K562 (cell line): ENCODE results near the gene FPGS. TPM values are rescaled to one million over a fixed set of nuclear protein-coding genes. Genes with fewer than 3 reads are reported as not detected.

Source experiments
- CBX8 ChIP-seq: fragments of 200-600 bp; sonication (generic); IDR thresholded peaks from 2 replicates; pipeline ENCODE4 v1.6.1; 2012; ENCODE audit warnings: borderline replicate concordance, mixed run types, low read depth, mild to moderate bottlenecking, moderate library complexity, mixed read lengths, low read length, control low read depth, inconsistent platforms; ENCODE audit not compliant: poor library complexity, severe bottlenecking; ENCODE audit errors: extremely low read depth
- DLX4 ChIP-seq: fragments of 250-450 bp; sonication (Bioruptor Pico); IDR thresholded peaks from 2 replicates; pipeline ENCODE4 v1.6.1; 2021; ENCODE audit warnings: mild to moderate bottlenecking
- GATAD2B ChIP-seq: fragments of 450-650 bp; IDR thresholded peaks from 2 replicates; pipeline ENCODE4 v1.6.1; 2017; ENCODE audit warnings: mild to moderate bottlenecking, borderline replicate concordance
- HDAC3 ChIP-seq: fragments of 450-650 bp; IDR thresholded peaks from 2 replicates; pipeline ENCODE4 v1.6.1; 2018; ENCODE audit warnings: borderline replicate concordance, mild to moderate bottlenecking, moderate library complexity; ENCODE audit not compliant: partially characterized antibody
- JUND ChIP-seq, 2 experiments: IDR thresholded peaks; 2 replicates in 1 of 2; 3 replicates in 1 of 2; pipeline ENCODE4 v1.6.1; 2011; ENCODE audit warnings: borderline replicate concordance in 2 of 2, low read depth in 2 of 2, low read length in 2 of 2, improper control_type of control experiment in 1 of 2, missing biosample characterization in 1 of 2, missing genetic modification characterization in 1 of 2, missing genetic modification reagents in 1 of 2
- POLR2G ChIP-seq: fragments of 200-400 bp; formaldehyde crosslinking; IDR thresholded peaks from 2 replicates; pipeline ENCODE4 v1.6.1; 2017; ENCODE audit warnings: low read depth, mild to moderate bottlenecking, antibody characterized with exemption, low read length, moderate library complexity
- POLR2H ChIP-seq: IDR thresholded peaks from 2 replicates; pipeline ENCODE4 v1.6.1; 2016; ENCODE audit warnings: missing genetic modification characterization, low read depth, mild to moderate bottlenecking, control low read depth, missing compliant biosample characterization, moderate library complexity
- SNIP1 ChIP-seq: fragments of 450-650 bp; IDR thresholded peaks from 2 replicates; pipeline ENCODE4 v1.7.1; 2017; ENCODE audit warnings: low read depth, mild to moderate bottlenecking
- TAF9B ChIP-seq: fragments of 450-650 bp; IDR thresholded peaks from 2 replicates; pipeline ENCODE4 v1.6.1; 2018; ENCODE audit warnings: mild to moderate bottlenecking; ENCODE audit not compliant: partially characterized antibody
- ZBTB8A ChIP-seq: fragments of 450-650 bp; IDR thresholded peaks from 2 replicates; pipeline ENCODE4 v1.6.1; 2018; ENCODE audit warnings: mild to moderate bottlenecking, moderate library complexity; ENCODE audit not compliant: partially characterized antibody
- ZNF143 ChIP-seq: sonication (generic); formaldehyde crosslinking; IDR thresholded peaks from 2 replicates; pipeline ENCODE4 v1.9.0; 2022; ENCODE audit warnings: mild to moderate bottlenecking, missing genetic modification reagents
- polyA plus RNA-seq, 8 experiments: library from polyadenylated mRNA; depleted of rRNA in 4 of 8; stranded (reverse) in 5 of 8; unstranded in 3 of 8; fragments of >200 nt; fragmentation: Nextera tagmentation in 2 of 8; fragmentation: Illumina TruSeq in 1 of 8; extraction: Ambion mirVana in 2 of 8; extraction: Trizol in 1 of 8; gene quantifications; 2 replicates each; pipeline versions ENCODE4 v1.2.1 to v1.2.3, GENCODE V29; 2011 to 2014; ENCODE audit warnings: inconsistent platforms in 1 of 8, missing spikeins in 1 of 8
- total RNA-seq, 7 experiments: library from RNA; depleted of rRNA in 6 of 7; stranded (reverse); fragments of >200 nt in 6 of 7; fragmentation: Illumina TruSeq in 2 of 7; extraction: Trizol in 2 of 7; gene quantifications; 2 replicates each; pipeline versions ENCODE4 v1.2.1 to v1.2.3, GENCODE V29; 2011 to 2021; ENCODE audit warnings: low replicate concordance in 1 of 7
- TF ChIP-seq, protein P1 (sequence below): fragments of 450-650 bp; IDR thresholded peaks from 2 replicates; pipeline ENCODE4 v1.6.1; 2016; ENCODE audit warnings: missing biosample characterization, missing genetic modification characterization
- TF ChIP-seq, protein P2 (sequence below): IDR thresholded peaks from 2 replicates; pipeline ENCODE4 v1.6.1; 2016; ENCODE audit warnings: missing genetic modification characterization, missing compliant biosample characterization
- TF ChIP-seq, protein P3 (sequence below): fragments of 250-450 bp; sonication (Bioruptor Pico); IDR thresholded peaks from 2 replicates; pipeline ENCODE4 v1.9.0; 2021; ENCODE audit warnings: mild to moderate bottlenecking, inconsistent platforms
- TF ChIP-seq, protein P4 (sequence below): sonication (generic); formaldehyde crosslinking; IDR thresholded peaks from 2 replicates; pipeline ENCODE4 v1.4.0; 2020; ENCODE audit warnings: mild to moderate bottlenecking, missing genetic modification reagents

FPGS gene
- total and polyA plus RNA-seq, 9 of the 15 experiments (the other 6 are each of a cell fraction or from before 2014, with no cell fraction given): 0.84 to 86.4 (median 59.2) TPM

DNA sequence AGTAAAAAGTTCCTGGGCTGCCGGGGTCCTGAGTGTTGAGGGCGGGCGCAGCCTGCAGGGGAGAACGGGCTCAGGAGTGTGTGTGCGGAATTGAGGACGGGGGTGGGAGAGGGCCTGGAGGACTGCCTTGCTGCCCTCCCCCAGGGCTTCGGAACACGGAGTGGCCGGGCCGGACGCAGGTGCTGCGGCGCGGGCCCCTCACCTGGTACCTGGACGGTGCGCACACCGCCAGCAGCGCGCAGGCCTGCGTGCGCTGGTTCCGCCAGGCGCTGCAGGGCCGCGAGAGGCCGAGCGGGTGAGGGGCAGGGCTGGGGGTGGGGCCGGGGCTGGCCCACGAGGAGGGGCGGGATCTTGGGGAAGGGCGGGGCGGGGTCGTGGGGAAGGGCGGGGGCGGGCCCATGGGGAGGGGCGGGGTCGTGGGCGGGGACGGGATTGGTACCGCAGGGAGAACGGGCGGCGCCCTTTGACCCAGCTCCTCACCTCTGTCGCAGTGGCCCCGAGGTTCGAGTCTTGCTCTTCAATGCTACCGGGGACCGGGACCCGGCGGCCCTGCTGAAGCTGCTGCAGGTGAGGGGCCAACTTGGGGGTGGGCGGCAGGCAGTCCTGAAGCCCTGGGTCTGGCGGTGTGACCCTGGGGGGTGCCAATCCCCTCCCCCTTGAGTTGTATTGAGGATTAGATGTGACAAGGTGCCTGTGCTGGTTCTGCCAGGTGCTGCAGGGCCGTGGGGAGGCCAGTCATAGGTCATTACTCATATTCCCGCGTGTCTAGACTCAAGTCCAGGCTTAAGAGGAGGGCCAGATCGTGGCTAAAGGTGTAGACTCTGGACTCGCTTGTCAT lies 7.1 kb downstream of the FPGS start (continued):
- TF ChIP-seq SNIP1: no peak
- no peak for TF ChIP-seq DLX4 (CRISPR knock-in tag)
- TF ChIP-seq, protein P1, sequence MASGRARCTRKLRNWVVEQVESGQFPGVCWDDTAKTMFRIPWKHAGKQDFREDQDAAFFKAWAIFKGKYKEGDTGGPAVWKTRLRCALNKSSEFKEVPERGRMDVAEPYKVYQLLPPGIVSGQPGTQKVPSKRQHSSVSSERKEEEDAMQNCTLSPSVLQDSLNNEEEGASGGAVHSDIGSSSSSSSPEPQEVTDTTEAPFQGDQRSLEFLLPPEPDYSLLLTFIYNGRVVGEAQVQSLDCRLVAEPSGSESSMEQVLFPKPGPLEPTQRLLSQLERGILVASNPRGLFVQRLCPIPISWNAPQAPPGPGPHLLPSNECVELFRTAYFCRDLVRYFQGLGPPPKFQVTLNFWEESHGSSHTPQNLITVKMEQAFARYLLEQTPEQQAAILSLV (tag): no peak
- TF ChIP-seq CBX8: no peak
- TF ChIP-seq TAF9B: no peak
- no peak for TF ChIP-seq HDAC3
- peak; percentile 48; the same call in 1 of the 2 replicates for TF ChIP-seq POLR2G
- 0 out of 2 replicates have a peak, but pooled peaks have one; percentile 33 for TF ChIP-seq ZNF143 (CRISPR knock-in tag)
- TF ChIP-seq JUND (IDR thresholded peaks at IDR 0.05; ENCODE audit: borderline replicate concordance, low read depth, low read length): no peak
- no peak for TF ChIP-seq JUND (tag; IDR thresholded peaks at IDR 0.05; ENCODE audit: borderline replicate concordance, low read depth, low read length)
- TF ChIP-seq, protein P2, sequence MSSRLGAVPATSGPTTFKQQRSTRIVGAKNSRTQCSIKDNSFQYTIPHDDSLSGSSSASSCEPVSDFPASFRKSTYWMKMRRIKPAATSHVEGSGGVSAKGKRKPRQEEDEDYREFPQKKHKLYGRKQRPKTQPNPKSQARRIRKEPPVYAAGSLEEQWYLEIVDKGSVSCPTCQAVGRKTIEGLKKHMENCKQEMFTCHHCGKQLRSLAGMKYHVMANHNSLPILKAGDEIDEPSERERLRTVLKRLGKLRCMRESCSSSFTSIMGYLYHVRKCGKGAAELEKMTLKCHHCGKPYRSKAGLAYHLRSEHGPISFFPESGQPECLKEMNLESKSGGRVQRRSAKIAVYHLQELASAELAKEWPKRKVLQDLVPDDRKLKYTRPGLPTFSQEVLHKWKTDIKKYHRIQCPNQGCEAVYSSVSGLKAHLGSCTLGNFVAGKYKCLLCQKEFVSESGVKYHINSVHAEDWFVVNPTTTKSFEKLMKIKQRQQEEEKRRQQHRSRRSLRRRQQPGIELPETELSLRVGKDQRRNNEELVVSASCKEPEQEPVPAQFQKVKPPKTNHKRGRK: no peak
- no peak for TF ChIP-seq GATAD2B
- no peak for TF ChIP-seq ZBTB8A
- TF ChIP-seq, protein P3, sequence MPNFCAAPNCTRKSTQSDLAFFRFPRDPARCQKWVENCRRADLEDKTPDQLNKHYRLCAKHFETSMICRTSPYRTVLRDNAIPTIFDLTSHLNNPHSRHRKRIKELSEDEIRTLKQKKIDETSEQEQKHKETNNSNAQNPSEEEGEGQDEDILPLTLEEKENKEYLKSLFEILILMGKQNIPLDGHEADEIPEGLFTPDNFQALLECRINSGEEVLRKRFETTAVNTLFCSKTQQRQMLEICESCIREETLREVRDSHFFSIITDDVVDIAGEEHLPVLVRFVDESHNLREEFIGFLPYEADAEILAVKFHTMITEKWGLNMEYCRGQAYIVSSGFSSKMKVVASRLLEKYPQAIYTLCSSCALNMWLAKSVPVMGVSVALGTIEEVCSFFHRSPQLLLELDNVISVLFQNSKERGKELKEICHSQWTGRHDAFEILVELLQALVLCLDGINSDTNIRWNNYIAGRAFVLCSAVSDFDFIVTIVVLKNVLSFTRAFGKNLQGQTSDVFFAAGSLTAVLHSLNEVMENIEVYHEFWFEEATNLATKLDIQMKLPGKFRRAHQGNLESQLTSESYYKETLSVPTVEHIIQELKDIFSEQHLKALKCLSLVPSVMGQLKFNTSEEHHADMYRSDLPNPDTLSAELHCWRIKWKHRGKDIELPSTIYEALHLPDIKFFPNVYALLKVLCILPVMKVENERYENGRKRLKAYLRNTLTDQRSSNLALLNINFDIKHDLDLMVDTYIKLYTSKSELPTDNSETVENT (CRISPR knock-in tag): 0 out of 2 replicates have a peak, but pooled peaks have one; percentile 24
- no peak for TF ChIP-seq POLR2H (tag)
- TF ChIP-seq, protein P4, sequence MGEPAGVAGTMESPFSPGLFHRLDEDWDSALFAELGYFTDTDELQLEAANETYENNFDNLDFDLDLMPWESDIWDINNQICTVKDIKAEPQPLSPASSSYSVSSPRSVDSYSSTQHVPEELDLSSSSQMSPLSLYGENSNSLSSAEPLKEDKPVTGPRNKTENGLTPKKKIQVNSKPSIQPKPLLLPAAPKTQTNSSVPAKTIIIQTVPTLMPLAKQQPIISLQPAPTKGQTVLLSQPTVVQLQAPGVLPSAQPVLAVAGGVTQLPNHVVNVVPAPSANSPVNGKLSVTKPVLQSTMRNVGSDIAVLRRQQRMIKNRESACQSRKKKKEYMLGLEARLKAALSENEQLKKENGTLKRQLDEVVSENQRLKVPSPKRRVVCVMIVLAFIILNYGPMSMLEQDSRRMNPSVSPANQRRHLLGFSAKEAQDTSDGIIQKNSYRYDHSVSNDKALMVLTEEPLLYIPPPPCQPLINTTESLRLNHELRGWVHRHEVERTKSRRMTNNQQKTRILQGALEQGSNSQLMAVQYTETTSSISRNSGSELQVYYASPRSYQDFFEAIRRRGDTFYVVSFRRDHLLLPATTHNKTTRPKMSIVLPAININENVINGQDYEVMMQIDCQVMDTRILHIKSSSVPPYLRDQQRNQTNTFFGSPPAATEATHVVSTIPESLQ (CRISPR knock-in tag): no peak
